Measurements from ENCODE around the gene CABP2. TPM values are rescaled to one million over a fixed set of nuclear protein-coding genes. Genes with fewer than 3 reads are reported as not detected.

CABP2 gene
- total RNA-seq, 2 donors from 2014 or later, result not detected

- Histone ChIP-seq H3K27me3 (replicated peaks; ENCODE audit: insufficient read depth) (no peaks in the 10 kb centered on the region), H3K36me3 (no peaks in the 10 kb centered on the region), H3K9me3 (no peaks in the 10 kb centered on the region), H3K4me1 (ENCODE audit: control insufficient read depth in 1 of 2, low read depth in 2 of 2) (no peaks in the 10 kb centered on the region), H3K27ac (no peak overlapping the region), H3K4me3 (no peak overlapping the region)
- DNase-seq (ENCODE audit: low spot score) (no peak), ATAC-seq (ENCODE audit: insufficient number of reproducible peaks, low FRiP score, low read depth) (no peak)
- TF ChIP-seq, protein P1, sequence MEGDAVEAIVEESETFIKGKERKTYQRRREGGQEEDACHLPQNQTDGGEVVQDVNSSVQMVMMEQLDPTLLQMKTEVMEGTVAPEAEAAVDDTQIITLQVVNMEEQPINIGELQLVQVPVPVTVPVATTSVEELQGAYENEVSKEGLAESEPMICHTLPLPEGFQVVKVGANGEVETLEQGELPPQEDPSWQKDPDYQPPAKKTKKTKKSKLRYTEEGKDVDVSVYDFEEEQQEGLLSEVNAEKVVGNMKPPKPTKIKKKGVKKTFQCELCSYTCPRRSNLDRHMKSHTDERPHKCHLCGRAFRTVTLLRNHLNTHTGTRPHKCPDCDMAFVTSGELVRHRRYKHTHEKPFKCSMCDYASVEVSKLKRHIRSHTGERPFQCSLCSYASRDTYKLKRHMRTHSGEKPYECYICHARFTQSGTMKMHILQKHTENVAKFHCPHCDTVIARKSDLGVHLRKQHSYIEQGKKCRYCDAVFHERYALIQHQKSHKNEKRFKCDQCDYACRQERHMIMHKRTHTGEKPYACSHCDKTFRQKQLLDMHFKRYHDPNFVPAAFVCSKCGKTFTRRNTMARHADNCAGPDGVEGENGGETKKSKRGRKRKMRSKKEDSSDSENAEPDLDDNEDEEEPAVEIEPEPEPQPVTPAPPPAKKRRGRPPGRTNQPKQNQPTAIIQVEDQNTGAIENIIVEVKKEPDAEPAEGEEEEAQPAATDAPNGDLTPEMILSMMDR (IDR thresholded peaks at IDR 0.05), result no peak
Observed at GRCh38 chr11:67538306-67538705, 15.1 kb upstream of the CABP2 start.

DNA sequence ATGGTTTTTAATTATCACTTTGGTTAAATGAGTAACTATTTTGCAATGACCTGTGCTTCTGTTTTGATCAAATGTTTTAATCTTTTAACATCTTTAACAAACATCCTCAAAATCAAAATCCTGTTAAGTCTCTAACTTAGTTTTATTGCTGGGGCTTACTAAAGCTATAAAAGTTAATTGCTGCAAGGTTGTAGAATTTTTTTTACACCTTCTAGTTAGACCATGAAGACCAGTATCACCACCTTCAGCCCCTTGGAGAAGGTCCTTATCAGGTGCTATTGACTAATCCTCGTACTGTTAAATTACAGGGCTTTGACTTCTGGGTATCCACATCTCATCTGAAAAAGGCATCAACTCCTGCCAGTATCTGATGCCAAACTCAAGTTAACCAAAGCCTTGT is 12.3 kb upstream of the CABP2 start:
- Histone ChIP-seq H3K27ac (no peak overlapping the region), H3K36me3 (no peaks in the 10 kb centered on the region), H3K4me3 (no peak overlapping the region), H3K4me1 (ENCODE audit: control insufficient read depth in 1 of 2, low read depth in 2 of 2) (no peaks in the 10 kb centered on the region), H3K27me3 (replicated peaks; ENCODE audit: insufficient read depth) (no peaks in the 10 kb centered on the region), H3K9me3 (no peaks in the 10 kb centered on the region)
- DNase-seq (ENCODE audit: low spot score) (no peak), ATAC-seq (ENCODE audit: insufficient number of reproducible peaks, low FRiP score, low read depth) (no peak)
- TF ChIP-seq, protein P1 (IDR thresholded peaks at IDR 0.05), result no peak

- Histone ChIP-seq H3K4me3 (no peak overlapping the region), H3K27ac (no peak overlapping the region), H3K36me3 (no peaks in the 10 kb centered on the region), H3K27me3 (replicated peaks; ENCODE audit: insufficient read depth) (no peaks in the 10 kb centered on the region), H3K9me3 (no peaks in the 10 kb centered on the region), H3K4me1 (ENCODE audit: control insufficient read depth in 1 of 2, low read depth in 2 of 2) (no peaks in the 10 kb centered on the region)
- DNase-seq (ENCODE audit: low spot score) (no peak), ATAC-seq (ENCODE audit: insufficient number of reproducible peaks, low FRiP score, low read depth) (no peak)
- TF ChIP-seq, protein P1 (IDR thresholded peaks at IDR 0.05), result no peak
Observed at GRCh38 chr11:67534070-67534679, 10.9 kb upstream of the CABP2 start.

GRCh38 chr11:67532889-67533288 is 9.6 kb upstream of the CABP2 start:
- H3K36me3 ChIP-seq, result no peaks in the 10 kb centered on the region
- TF ChIP-seq, protein P1 (IDR thresholded peaks at IDR 0.05), result no peak
- no peak overlapping the region for H3K27ac ChIP-seq
- DNase-seq (ENCODE audit: low spot score) (no peak), ATAC-seq (ENCODE audit: insufficient number of reproducible peaks, low FRiP score, low read depth) (no peak)
- H3K4me3 ChIP-seq, result no peak overlapping the region
- no peaks in the 10 kb centered on the region for H3K4me1 ChIP-seq (ENCODE audit: control insufficient read depth in 1 of 2, low read depth in 2 of 2)
- no peaks in the 10 kb centered on the region for H3K27me3 ChIP-seq (replicated peaks; ENCODE audit: insufficient read depth)
- H3K9me3 ChIP-seq, result no peaks in the 10 kb centered on the region

DNA sequence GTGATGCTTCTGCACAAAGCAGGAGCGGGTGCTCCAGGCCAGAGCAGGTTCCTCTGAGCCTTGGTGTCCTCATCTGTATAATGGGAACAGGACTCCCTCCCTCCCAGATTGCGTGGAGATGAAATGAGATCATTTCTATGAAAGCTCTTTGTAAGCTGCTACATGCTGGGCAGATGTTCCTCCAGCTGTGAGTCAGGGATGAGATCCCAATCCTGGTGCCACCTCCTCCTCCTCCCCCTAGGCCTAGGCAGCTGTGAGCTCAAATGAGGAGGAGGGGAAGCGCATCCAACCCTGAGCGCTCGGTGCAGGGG is 7.0 kb upstream of the CABP2 start:
- H3K36me3 ChIP-seq, result no peaks in the 10 kb centered on the region
- H3K27ac ChIP-seq, result no peak overlapping the region
- no peaks in the 10 kb centered on the region for H3K9me3 ChIP-seq
- ATAC-seq (ENCODE audit: insufficient number of reproducible peaks, low FRiP score, low read depth), result no peak
- no peak for DNase-seq (ENCODE audit: low spot score)
- no peak overlapping the region for H3K4me3 ChIP-seq
- H3K27me3 ChIP-seq (replicated peaks; ENCODE audit: insufficient read depth), result no peaks in the 10 kb centered on the region
- TF ChIP-seq, protein P1 (IDR thresholded peaks at IDR 0.05), result no peak
- no peaks in the 10 kb centered on the region for H3K4me1 ChIP-seq (ENCODE audit: control insufficient read depth in 1 of 2, low read depth in 2 of 2)

Measured in thoracic aorta (tissue), 2 donors.